Inflammatory macrophage treated with lipopolysaccharide for 4 hours (primary cell): ENCODE results near the gene APH1B.

Experiments
- DNase-seq: peaks from one replicate; pipeline ENCODE4 v3.0.0-alpha.2; 2020

The APH1B gene

GRCh38 chr15:63277038-63277892 is at the start of gene APH1B:
Gene APH1B (plus strand): TSS chr15:63277605. CDS start chr15:63277624, 19 bp downstream.
- DNase-seq = peak; percentile 50

GRCh38 chr15:63227689-63228088 is 49.7 kb upstream of the APH1B start:
- no peak for DNase-seq

GRCh38 chr15:63231206-63231605 is 46.2 kb upstream of the APH1B start:
- no peak for DNase-seq

- peak; percentile 68 for DNase-seq
Observed at GRCh38 chr15:63231706-63232105, 45.7 kb upstream of the APH1B start.

- DNase-seq = peak; percentile 54
Observed at GRCh38 chr15:63232405-63232804, 45.0 kb upstream of the APH1B start.

- DNase-seq = no peak
Observed at GRCh38 chr15:63232943-63233342, 44.5 kb upstream of the APH1B start.

- DNase-seq = peak; percentile 66
Observed at GRCh38 chr15:63233667-63234423, 43.6 kb upstream of the APH1B start.

- DNase-seq = peak; percentile 60
Observed at GRCh38 chr15:63234451-63234870, 42.9 kb upstream of the APH1B start.

GRCh38 chr15:63236272-63236671 is 41.1 kb upstream of the APH1B start:
- no peak for DNase-seq

GRCh38 chr15:63237086-63237485 is 40.3 kb upstream of the APH1B start:
- peak; percentile 65 for DNase-seq

- no peak for DNase-seq
Observed at GRCh38 chr15:63238171-63238570, 39.2 kb upstream of the APH1B start.

- peak; percentile 48 for DNase-seq
Observed at GRCh38 chr15:63238796-63239195, 38.6 kb upstream of the APH1B start.

- no peak for DNase-seq
Observed at GRCh38 chr15:63240109-63240508, 37.3 kb upstream of the APH1B start.

GRCh38 chr15:63241316-63241715 is 36.1 kb upstream of the APH1B start:
- no peak for DNase-seq

- no peak for DNase-seq
Observed at GRCh38 chr15:63243101-63243500, 34.3 kb upstream of the APH1B start.

- DNase-seq = peak; percentile 82
Observed at GRCh38 chr15:63243776-63244175, 33.6 kb upstream of the APH1B start.

- DNase-seq = no peak
Observed at GRCh38 chr15:63244399-63244798, 33.0 kb upstream of the APH1B start.

- no peak for DNase-seq
Observed at GRCh38 chr15:63244976-63245645, 32.3 kb upstream of the APH1B start.

GRCh38 chr15:63246691-63247469 is 30.5 kb upstream of the APH1B start:
- peak; percentile 99 for DNase-seq

- DNase-seq = no peak
Observed at GRCh38 chr15:63250312-63250965, 27.0 kb upstream of the APH1B start.

- no peak for DNase-seq
Observed at GRCh38 chr15:63251701-63252100, 25.7 kb upstream of the APH1B start.

- DNase-seq = no peak
Observed at GRCh38 chr15:63252292-63252691, 25.1 kb upstream of the APH1B start.
